ENCODE data around the gene DPP4.

The DPP4 gene

GRCh38 chr2:162038725-162039124 is 35.3 kb downstream of the DPP4 start:
- no peak overlapping the region for H3K27ac ChIP-seq (ENCODE audit: insufficient read depth, low read depth, low read length, poor library complexity, severe bottlenecking)
- H3K4me3 ChIP-seq (ENCODE audit: insufficient read depth, low read depth, low read length): no peak overlapping the region
- H3K36me3 ChIP-seq (ENCODE audit: control insufficient read depth, insufficient read depth, low read length): no peaks in the 10 kb centered on the region
- H3K9me3 ChIP-seq (ENCODE audit: control insufficient read depth, low read length): no peaks in the 10 kb centered on the region
- H3K4me1 ChIP-seq (ENCODE audit: control insufficient read depth, insufficient read depth, low read length): peaks cover 4% of the 10 kb centered on the region
- H3K27me3 ChIP-seq (ENCODE audit: control insufficient read depth, insufficient read depth, low read length, poor library complexity, severe bottlenecking): no peaks in the 10 kb centered on the region

DNA sequence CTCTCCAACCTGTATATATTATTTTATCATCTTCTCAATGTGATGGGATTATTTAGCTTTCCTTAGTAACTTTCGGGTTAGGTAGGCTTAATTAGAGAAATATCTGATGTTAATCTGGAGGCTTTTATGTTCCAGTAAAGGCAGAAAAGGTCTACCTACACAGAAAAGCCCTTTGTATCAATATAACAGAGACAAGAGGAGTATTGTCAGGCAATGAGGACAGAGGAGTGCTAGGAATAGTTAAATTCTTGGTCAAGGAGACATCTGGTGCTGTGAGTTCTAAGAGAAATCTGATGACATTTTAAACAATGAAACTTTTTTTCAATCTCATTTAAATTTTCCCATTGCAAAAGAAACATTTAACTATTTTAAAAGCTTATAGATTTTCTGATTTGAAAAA is 36.1 kb downstream of the DPP4 start:
- Histone ChIP-seq H3K27me3 (ENCODE audit: control insufficient read depth, insufficient read depth, low read length, poor library complexity, severe bottlenecking) (no peaks in the 10 kb centered on the region), H3K27ac (ENCODE audit: insufficient read depth, low read depth, low read length, poor library complexity, severe bottlenecking) (no peak overlapping the region), H3K4me3 (ENCODE audit: insufficient read depth, low read depth, low read length) (no peak overlapping the region), H3K36me3 (ENCODE audit: control insufficient read depth, insufficient read depth, low read length) (no peaks in the 10 kb centered on the region), H3K4me1 (ENCODE audit: control insufficient read depth, insufficient read depth, low read length) (peaks cover 4% of the 10 kb centered on the region), H3K9me3 (ENCODE audit: control insufficient read depth, low read length) (no peaks in the 10 kb centered on the region)
- 0 to 18% methylated on average over 1 of the region's 1 CpG for WGBS, 2 experiments

DNA sequence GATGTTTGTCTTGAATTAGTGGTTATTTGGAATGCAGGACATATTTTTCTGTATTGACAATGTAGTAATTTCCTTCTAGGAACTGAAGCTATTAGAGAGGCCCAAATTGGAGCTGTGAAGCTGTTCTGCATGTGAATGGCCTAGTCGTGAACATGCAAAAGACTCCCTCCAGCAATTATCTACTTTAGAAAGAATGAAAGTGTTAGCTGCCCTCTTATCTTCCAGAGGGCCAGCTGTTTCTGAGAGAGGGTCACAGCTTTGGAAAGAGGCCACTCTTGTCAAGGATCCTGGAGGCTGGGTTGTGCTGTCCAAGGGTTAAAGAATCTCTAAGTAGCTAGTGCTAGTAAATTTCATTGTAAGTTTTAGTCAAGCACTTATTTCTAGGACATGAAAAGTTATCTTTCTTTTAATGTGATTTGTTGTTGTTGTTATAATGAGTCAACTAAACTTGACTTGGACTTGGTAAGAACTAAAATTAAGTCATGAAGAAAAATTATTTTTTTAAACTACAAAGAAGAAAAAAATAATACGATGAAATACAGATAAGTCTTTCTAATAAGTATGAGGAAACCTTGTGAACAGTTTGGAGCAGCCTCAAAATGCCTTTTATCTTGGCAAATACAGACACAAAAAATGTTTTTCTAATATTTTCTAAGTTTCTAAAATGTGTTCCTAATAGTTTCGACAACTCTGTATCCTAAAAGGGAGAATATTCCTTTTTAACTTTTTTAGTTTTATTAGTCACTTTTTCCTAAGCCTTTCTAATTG is 36.8 kb downstream of the DPP4 start:
- 0 to 40% methylated on average over 1 to 2 of the region's 3 CpGs for WGBS, 2 experiments
- Histone ChIP-seq H3K4me3 (ENCODE audit: insufficient read depth, low read depth, low read length) (no peak overlapping the region), H3K27me3 (ENCODE audit: control insufficient read depth, insufficient read depth, low read length, poor library complexity, severe bottlenecking) (no peaks in the 10 kb centered on the region), H3K36me3 (ENCODE audit: control insufficient read depth, insufficient read depth, low read length) (no peaks in the 10 kb centered on the region), H3K4me1 (ENCODE audit: control insufficient read depth, insufficient read depth, low read length) (peaks cover 4% of the 10 kb centered on the region), H3K27ac (ENCODE audit: insufficient read depth, low read depth, low read length, poor library complexity, severe bottlenecking) (no peak overlapping the region), H3K9me3 (ENCODE audit: control insufficient read depth, low read length) (no peaks in the 10 kb centered on the region)

DNA sequence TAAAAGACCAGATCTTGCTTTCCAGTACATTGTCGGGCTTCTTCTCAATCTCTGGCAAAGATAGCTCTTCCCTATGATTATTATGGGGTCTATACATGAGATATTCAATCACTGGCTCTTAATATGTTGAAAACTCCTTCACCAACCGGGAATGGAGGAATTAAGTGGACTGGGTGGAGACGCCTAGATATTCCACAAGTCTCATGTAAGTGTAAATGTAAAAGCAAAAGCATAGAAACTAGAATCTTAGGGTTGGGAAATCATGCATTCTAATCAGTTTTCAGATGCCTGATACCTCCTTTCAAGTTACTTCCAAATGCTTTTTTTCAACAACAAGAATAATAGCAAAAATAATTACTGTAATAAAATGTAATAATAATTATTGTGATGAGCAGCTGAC is 38.0 kb downstream of the DPP4 start:
- H3K36me3 ChIP-seq (ENCODE audit: control insufficient read depth, insufficient read depth, low read length): no peaks in the 10 kb centered on the region
- H3K4me1 ChIP-seq (ENCODE audit: control insufficient read depth, insufficient read depth, low read length): peaks cover 4% of the 10 kb centered on the region
- H3K27ac ChIP-seq (ENCODE audit: insufficient read depth, low read depth, low read length, poor library complexity, severe bottlenecking): no peak overlapping the region
- H3K27me3 ChIP-seq (ENCODE audit: control insufficient read depth, insufficient read depth, low read length, poor library complexity, severe bottlenecking): no peaks in the 10 kb centered on the region
- H3K4me3 ChIP-seq (ENCODE audit: insufficient read depth, low read depth, low read length): no peak overlapping the region
- no peaks in the 10 kb centered on the region for H3K9me3 ChIP-seq (ENCODE audit: control insufficient read depth, low read length)
- 96 to 100% methylated on average over 3 of the region's 3 CpGs for WGBS, 2 experiments

GRCh38 chr2:162030363-162031190 is 43.4 kb downstream of the DPP4 start:
- no peaks in the 10 kb centered on the region for H3K27me3 ChIP-seq (ENCODE audit: control insufficient read depth, insufficient read depth, low read length, poor library complexity, severe bottlenecking)
- no peaks in the 10 kb centered on the region for H3K4me1 ChIP-seq (ENCODE audit: control insufficient read depth, insufficient read depth, low read length)
- WGBS, 2 experiments: 92 to 96% methylated on average over 9 of the region's 9 CpGs
- H3K36me3 ChIP-seq (ENCODE audit: control insufficient read depth, insufficient read depth, low read length): no peaks in the 10 kb centered on the region
- H3K9me3 ChIP-seq (ENCODE audit: control insufficient read depth, low read length): no peaks in the 10 kb centered on the region
- no peak overlapping the region for H3K4me3 ChIP-seq (ENCODE audit: insufficient read depth, low read depth, low read length)
- no peak overlapping the region for H3K27ac ChIP-seq (ENCODE audit: insufficient read depth, low read depth, low read length, poor library complexity, severe bottlenecking)

DNA sequence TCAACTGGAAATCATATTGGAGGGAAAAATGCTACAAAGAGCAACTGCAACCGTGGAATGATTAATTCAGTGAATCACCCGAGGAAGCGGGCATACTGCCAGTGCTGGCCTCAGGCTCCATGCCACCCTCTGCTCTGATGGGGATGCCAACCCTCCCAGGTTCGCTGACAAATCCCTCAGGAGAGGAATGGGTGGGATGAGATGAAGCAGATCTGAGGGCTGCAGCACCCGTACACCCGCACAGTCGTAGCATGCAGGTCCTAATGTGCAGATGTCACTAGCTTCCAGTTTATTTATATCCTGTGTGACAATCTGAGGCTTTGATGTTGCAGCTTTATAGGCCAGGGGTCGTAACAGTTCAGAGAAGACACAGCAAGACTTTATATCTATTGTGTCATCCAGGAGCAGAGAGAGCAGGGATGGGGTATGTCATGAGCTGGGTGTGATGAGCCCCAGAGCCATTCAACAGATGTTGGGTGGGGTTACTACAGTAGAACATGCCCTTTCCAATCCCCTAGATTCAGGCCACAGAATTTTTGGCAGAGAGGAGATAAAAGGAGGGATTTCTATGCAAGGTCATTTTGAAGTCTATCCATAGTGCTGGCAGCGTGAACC is 44.6 kb downstream of the DPP4 start:
- H3K27me3 ChIP-seq (ENCODE audit: control insufficient read depth, insufficient read depth, low read length, poor library complexity, severe bottlenecking): no peaks in the 10 kb centered on the region
- no peak overlapping the region for H3K27ac ChIP-seq (ENCODE audit: insufficient read depth, low read depth, low read length, poor library complexity, severe bottlenecking)
- H3K36me3 ChIP-seq (ENCODE audit: control insufficient read depth, insufficient read depth, low read length): no peaks in the 10 kb centered on the region
- H3K4me3 ChIP-seq (ENCODE audit: insufficient read depth, low read depth, low read length): no peak overlapping the region
- no peaks in the 10 kb centered on the region for H3K9me3 ChIP-seq (ENCODE audit: control insufficient read depth, low read length)
- no peaks in the 10 kb centered on the region for H3K4me1 ChIP-seq (ENCODE audit: control insufficient read depth, insufficient read depth, low read length)
- 93 to 98% methylated on average over 9 of the region's 9 CpGs for WGBS, 2 experiments

DNA sequence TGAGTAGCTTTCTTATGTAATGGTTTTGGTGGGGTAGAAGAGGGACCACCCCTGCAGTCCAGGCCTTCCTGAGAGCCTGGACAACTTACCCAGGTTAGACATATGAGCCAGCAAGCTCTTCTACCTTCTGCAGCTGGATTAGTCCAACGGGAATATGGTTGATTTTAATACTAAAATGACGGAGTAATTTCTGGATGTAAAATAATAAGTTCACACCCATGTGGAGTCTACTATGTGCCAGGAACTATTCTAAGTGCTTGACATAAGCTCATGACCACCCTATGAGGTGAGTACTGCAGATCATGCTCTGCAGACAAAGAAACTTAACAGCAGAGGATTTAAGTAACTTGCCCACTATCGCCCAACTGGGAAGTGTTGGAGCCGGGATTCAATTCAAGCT is 45.5 kb downstream of the DPP4 start:
- H3K27me3 ChIP-seq (ENCODE audit: control insufficient read depth, insufficient read depth, low read length, poor library complexity, severe bottlenecking): no peaks in the 10 kb centered on the region
- H3K4me3 ChIP-seq (ENCODE audit: insufficient read depth, low read depth, low read length): no peak overlapping the region
- 91 to 99% methylated on average over 4 of the region's 4 CpGs for WGBS, 2 experiments
- H3K27ac ChIP-seq (ENCODE audit: insufficient read depth, low read depth, low read length, poor library complexity, severe bottlenecking): no peak overlapping the region
- no peaks in the 10 kb centered on the region for H3K4me1 ChIP-seq (ENCODE audit: control insufficient read depth, insufficient read depth, low read length)
- no peaks in the 10 kb centered on the region for H3K36me3 ChIP-seq (ENCODE audit: control insufficient read depth, insufficient read depth, low read length)
- no peaks in the 10 kb centered on the region for H3K9me3 ChIP-seq (ENCODE audit: control insufficient read depth, low read length)

- H3K27me3 ChIP-seq (ENCODE audit: control insufficient read depth, insufficient read depth, low read length, poor library complexity, severe bottlenecking): no peaks in the 10 kb centered on the region
- H3K4me3 ChIP-seq (ENCODE audit: insufficient read depth, low read depth, low read length): no peak overlapping the region
- WGBS, 2 experiments: 87 to 89% methylated on average over 6 of the region's 6 CpGs
- no peaks in the 10 kb centered on the region for H3K4me1 ChIP-seq (ENCODE audit: control insufficient read depth, insufficient read depth, low read length)
- no peaks in the 10 kb centered on the region for H3K9me3 ChIP-seq (ENCODE audit: control insufficient read depth, low read length)
- H3K36me3 ChIP-seq (ENCODE audit: control insufficient read depth, insufficient read depth, low read length): no peaks in the 10 kb centered on the region
- H3K27ac ChIP-seq (ENCODE audit: insufficient read depth, low read depth, low read length, poor library complexity, severe bottlenecking): no peak overlapping the region
Observed at GRCh38 chr2:162025121-162025911, 48.7 kb downstream of the DPP4 start.

GRCh38 chr2:162022290-162022945 is 51.6 kb downstream of the DPP4 start:
- no peaks in the 10 kb centered on the region for H3K36me3 ChIP-seq (ENCODE audit: control insufficient read depth, insufficient read depth, low read length)
- WGBS, 2 experiments: 86 to 97% methylated on average over 1 to 3 of the region's 3 CpGs
- no peaks in the 10 kb centered on the region for H3K27me3 ChIP-seq (ENCODE audit: control insufficient read depth, insufficient read depth, low read length, poor library complexity, severe bottlenecking)
- no peaks in the 10 kb centered on the region for H3K4me1 ChIP-seq (ENCODE audit: control insufficient read depth, insufficient read depth, low read length)
- H3K9me3 ChIP-seq (ENCODE audit: control insufficient read depth, low read length): no peaks in the 10 kb centered on the region
- no peak overlapping the region for H3K27ac ChIP-seq (ENCODE audit: insufficient read depth, low read depth, low read length, poor library complexity, severe bottlenecking)
- H3K4me3 ChIP-seq (ENCODE audit: insufficient read depth, low read depth, low read length): no peak overlapping the region

Data from ectodermal cell (in vitro differentiated cells).